ENCODE data around the gene MEF2C.
"Not testable (repeated sequence)": the region's sequence is repeated elsewhere in the genome, so short reads cannot be mapped to it uniquely, and the experiment has no call there.

MEF2C gene

GRCh38 chr5:88798933-88799332 is 84.1 kb downstream of the MEF2C start:
- DNase-seq = not testable (repeated sequence)

GRCh38 chr5:88793797-88794196 is 89.2 kb downstream of the MEF2C start:
- DNase-seq = not testable (repeated sequence)

GRCh38 chr5:88792144-88792840 is 90.7 kb downstream of the MEF2C start:
- DNase-seq = no peak

DNA sequence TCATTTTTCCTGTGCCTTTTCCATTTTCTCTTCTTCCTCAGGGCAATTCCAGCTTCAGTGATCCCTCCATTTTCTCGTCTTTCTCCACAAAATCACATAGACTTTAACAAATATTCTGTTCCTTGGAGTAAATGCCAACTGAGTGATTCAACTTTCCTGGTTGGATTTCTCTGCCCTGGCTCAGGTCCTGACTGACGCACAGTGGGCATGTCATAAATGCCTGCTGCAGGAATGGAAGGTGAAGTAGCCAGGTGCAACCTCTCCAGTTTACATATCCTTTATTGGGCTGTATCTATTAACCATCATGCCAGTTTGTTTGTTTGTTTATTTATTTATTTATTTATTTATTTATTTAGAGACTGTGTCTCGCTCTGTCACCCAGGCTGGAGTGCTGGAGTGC is 95.1 kb downstream of the MEF2C start:
- no peak for DNase-seq

DNA sequence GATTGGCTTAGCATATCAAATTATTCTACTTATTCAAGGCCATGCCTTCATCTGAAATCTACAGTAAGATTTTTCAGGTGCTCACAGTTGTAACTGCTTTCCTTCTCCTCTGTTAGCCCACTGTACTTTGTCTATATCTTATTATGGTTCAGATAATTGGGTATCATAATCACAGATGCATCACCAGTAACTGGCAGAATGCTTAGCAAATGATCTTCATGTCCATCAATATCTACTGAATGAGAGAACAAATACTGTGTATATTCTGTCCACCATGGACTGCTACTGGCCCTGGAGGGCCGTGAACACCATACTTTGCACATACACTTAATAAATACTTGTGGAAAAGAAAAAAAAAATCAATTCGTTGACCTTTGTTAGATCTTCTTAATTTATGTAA is 96.2 kb downstream of the MEF2C start:
- DNase-seq = no peak

DNA sequence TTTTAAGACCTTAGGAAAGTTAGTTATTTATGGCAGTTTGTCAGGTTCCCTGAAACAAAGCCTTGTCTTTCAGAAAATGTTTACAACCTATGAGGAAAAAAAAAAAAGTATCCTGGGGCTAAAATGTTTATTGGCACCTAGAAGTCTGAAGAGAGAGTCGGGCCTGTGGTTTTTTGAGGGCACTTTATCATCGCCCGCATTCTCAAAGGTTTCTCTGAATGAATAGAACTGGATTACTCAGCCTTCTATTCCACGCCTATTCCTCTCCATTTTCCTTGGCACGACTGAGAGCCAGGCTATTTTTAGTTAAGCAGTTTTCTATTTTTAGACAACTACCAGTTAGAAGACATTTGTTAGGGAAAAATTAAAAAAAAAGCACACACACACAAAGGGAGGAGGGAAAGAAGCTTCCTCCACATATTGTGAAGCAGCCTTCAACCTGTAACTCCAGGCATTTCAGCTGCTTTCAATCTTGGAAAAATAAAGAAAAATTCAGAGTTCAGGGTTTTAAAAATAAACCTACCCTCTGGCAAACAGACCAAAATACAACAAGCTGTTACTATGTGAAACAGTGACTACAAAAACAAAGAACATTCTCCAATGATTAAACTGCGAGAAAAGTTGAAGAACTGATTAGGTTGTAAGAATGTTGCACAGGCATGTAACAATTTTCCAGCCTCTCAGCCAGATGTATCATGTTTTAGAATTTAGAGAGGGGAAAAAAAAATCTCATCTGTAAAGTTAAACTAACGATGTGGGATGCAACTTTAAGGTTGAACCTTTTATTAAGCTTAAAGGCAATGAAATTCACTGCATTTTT is 97.0 kb downstream of the MEF2C start:
- DNase-seq = peak; percentile 58

DNA sequence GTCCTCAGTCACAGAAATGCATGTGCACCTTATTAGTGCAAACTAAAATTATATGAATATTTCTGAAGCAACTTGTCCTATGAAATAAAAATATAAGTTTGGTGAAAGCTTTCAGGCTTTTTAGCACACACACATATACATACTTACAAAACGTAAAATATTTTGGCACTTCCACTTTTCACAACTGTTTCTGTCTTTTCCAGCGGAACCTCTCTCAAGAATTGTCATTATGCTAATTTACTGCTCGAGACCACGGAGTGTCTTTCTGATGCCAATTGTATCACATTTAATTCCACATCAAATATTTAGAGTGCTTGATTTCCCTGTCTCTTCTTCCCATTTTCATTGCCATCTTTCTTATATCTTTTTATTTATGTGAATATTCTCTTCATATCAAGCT is 100.4 kb downstream of the MEF2C start:
- no peak for DNase-seq

DNA sequence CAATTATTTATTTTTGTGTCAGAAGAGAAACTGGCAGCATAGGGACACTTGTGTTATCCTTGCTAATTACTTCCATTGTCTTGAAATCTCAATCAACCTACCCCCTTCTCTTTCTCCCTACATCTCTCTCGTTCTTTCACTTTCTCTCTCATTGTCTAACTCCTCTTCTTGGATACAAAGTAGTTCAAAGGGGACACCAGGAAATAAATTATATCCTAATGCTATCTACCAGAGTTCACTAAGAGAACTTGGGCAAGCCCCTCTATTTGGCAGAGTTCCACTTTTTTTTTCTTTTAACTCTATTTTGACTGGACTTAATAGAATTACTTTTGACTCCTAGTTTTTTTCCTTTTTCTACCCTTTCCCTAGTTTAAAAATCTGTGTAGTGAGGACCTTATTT is 102.2 kb downstream of the MEF2C start:
- no peak for DNase-seq

DNA sequence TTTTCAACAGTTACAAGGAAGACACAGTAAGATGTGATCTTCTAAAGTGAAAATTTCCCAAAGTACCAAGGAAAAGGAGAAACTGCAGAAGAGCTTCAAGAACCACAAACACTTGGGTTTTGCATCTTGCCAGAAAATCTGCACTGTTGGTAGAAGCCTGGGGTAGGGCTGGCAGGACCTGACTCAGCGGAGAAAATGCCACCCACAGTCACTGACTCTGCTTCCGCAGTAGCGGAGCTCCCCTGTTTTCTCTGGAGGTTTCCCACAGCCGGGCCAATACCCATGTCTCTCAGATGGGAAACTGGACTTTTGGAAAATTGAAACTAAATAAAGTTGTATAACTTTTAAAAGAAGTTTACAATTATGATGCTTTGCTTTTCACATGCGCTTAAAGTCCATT is 104.2 kb downstream of the MEF2C start:
- DNase-seq = peak; percentile 47

DNA sequence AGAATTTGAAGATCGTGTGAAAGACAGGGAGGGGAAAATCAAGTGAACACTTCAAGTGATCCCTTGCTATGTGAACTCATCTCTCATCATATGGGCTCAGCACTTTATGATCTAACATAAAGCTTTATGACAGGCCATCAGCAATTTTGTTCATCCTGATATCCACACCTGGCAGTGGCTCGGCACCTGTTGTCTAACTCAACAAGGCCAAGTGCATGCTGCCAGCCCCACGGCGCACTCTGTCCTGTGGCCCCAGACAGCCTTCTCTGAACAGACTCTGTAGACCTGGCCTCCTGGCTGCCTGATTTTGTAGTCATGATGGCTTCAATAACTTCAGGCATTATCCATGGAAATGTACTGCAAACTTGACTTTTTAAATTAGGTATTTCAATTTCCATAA is 106.3 kb downstream of the MEF2C start:
- no peak for DNase-seq

GRCh38 chr5:88772831-88773230 is 110.2 kb downstream of the MEF2C start:
- no peak for DNase-seq

DNA sequence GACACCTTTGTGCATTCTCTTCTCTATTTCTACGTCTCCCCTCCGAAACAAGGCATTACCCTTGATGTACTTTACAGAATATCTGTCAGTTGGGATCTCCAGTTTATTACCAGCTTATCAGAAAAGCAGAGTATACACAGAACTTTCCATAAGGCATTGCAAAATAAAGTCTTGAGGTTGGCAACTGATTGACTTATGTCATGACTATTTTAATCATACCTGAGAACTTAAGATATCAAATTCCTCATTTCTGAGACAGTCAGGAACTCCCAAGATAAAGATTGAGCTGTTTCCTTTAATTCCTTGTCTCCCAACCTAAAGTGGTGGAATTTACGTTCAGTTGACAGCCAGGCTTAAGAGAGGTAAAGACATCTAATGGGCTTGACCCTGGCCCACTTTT is 110.9 kb downstream of the MEF2C start:
- DNase-seq = no peak

GRCh38 chr5:88770276-88771257 is 112.4 kb downstream of the MEF2C start:
- no peak for DNase-seq

DNA sequence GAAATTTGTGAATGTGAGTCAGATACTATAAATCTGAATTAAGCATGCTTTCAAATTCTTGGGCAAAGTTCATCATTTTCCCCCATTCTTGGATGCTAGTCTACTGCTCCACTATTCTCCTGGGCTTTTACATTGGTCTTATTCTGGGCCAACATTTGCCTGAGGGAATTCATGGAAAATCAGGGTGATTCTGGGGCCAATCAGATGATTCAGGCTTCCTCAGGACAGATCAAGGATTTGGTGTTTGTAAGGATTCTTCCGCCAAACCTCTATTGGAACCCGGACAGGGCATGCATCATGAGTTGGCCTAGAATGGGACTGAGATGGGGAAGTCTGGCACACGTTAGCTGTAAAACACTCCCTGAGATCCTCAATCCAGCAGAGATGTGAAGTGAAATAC is 113.8 kb downstream of the MEF2C start:
- no peak for DNase-seq

GRCh38 chr5:88768411-88768810 is 114.6 kb downstream of the MEF2C start:
- no peak for DNase-seq

- DNase-seq = no peak
These were observed 117.2 kb downstream of the MEF2C start for GRCh38 chr5:88765798-88766197.

GRCh38 chr5:88765171-88765570 is 117.8 kb downstream of the MEF2C start:
- DNase-seq = no peak

DNA sequence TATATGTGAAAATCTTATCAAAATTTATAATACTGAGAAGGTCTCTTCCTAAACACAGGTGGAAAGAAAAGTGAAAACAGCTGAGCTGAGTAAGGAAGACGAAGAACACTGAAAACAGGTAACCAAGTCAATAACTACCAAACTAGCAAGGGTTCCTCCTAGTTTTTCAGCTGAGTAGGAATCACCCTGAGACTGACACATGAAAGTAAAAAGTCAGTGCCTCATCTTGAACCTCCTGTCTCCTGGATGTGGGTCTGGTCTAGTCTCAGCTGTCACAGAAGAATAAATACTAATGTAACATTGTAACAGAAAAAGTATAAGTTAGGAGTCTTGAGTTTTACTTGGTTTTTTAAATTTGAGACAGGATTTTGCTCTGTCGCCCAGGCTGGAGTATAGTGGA is 121.0 kb downstream of the MEF2C start:
- DNase-seq = no peak

DNA sequence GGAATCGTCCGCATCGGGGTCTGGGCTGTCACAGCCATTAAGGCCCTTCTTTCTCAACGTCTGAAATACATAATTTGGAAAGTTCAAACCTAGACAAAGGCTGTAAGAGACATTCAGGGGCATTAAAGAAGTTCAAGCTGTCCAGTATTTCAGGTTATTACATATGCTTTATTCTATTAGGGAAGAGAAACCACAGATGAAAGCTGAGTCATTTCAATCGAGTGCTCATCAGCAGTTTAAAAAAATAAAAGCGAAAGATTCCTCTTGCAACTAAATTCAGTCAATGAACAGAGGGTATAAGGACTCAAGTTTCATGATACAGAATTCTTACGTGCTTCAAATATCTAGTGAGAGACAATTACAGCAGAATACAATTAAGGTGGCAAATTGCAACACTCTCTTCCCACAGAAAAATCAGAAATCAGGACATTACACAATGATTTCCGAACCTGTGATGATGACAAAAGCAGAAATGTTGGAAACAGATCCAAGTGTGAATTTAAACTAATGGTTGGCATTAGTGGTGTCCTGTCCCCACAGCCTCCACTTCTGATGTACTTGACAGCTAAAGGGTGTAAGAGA is 121.6 kb downstream of the MEF2C start:
- DNase-seq = no peak

DNA sequence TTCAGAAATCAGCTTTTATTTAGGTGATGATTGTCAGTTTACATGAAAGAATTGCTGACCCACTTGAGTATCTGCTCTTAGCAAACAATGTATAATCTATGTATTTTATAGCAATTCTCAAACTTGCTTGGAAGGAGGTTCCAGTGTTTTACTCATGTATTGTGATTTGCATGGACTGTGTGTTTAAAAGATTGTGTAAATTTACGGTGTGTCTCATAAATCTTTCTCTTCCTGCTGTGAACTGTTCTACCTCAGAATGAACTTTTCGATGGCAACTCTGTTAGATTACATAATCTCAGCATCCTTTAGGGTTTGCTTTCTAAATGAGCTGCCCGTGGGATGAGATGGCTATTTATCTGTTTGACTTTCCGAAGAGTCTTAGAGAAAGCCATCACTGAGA is 122.5 kb downstream of the MEF2C start:
- DNase-seq = no peak

DNA sequence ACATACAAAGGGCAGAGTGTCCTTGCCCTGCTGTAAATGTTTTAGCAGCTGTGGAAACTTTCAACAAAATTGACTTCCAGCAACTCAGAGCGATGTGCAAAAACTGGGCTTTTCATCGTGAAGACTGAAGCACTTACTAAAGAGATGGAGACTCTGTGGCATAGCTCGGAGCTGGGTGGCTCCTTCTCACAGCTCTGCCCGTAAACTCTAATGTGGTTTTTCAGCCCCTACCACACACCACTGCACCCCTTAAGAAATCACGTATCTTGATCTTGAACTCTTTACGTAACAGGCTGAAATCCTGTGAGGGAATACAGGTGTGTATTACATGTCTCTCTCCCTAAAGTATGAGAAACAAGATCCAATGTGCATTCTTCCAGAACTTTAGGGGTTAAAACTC is 124.4 kb downstream of the MEF2C start:
- DNase-seq = no peak

DNA sequence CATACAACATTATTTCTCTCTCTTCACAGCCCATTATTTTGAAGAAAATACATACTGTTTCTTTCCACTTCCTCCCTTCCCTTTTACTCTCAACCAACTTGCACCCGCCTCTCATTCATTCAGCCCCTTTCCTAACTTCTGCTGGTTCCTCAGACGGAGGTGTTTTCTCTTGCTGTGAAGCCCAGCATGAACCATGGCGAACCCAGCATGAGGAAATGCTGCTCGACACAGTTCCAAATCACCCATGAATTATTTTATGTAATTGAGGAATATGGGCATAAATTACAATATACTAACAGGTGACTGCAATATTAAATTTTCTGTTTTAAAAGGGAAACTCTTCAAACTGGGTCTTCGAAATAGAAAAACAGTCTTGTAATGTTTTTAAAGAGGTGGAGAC is 124.8 kb downstream of the MEF2C start:
- DNase-seq = no peak

DNA sequence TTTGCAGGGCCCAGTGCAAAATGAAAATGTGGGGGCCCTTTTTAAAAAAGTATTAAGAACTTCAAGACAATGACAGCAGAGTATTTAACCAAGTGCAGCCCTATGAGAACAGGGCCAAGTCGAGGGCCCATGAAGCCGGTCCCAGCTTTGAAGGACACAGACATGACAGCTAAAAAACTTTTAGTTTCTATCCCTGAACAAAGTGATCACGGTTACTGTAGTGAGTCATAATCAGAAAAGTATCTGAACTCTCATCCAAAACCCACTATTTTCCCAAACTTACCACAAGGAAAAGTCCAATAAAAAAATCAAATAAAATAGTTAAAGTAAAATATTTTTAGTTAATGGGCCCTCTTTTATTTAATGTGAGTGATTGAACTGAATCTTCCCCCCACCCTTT is 126.0 kb downstream of the MEF2C start:
- DNase-seq = no peak
